Retinal pigment epithelial cell (primary cell): ENCODE data around the gene PDE11A.

Source experiments
- DNase-seq: peaks from one replicate; pipeline ENCODE4 v3.0.0-alpha.2; 2010; ENCODE audit warnings: low read depth
- H3K4me3 ChIP-seq: 2 replicates; pipeline ENCODE4 v1.5.1; 2011; ENCODE audit warnings: mild to moderate bottlenecking, low read length, control low read depth, moderate library complexity
- TF ChIP-seq, protein P1 (sequence below): conservative IDR thresholded peaks from 2 replicates; pipeline ENCODE4 v1.5.1; 2011; ENCODE audit warnings: low read depth, low read length, control low read depth, inconsistent platforms

The PDE11A gene

DNA sequence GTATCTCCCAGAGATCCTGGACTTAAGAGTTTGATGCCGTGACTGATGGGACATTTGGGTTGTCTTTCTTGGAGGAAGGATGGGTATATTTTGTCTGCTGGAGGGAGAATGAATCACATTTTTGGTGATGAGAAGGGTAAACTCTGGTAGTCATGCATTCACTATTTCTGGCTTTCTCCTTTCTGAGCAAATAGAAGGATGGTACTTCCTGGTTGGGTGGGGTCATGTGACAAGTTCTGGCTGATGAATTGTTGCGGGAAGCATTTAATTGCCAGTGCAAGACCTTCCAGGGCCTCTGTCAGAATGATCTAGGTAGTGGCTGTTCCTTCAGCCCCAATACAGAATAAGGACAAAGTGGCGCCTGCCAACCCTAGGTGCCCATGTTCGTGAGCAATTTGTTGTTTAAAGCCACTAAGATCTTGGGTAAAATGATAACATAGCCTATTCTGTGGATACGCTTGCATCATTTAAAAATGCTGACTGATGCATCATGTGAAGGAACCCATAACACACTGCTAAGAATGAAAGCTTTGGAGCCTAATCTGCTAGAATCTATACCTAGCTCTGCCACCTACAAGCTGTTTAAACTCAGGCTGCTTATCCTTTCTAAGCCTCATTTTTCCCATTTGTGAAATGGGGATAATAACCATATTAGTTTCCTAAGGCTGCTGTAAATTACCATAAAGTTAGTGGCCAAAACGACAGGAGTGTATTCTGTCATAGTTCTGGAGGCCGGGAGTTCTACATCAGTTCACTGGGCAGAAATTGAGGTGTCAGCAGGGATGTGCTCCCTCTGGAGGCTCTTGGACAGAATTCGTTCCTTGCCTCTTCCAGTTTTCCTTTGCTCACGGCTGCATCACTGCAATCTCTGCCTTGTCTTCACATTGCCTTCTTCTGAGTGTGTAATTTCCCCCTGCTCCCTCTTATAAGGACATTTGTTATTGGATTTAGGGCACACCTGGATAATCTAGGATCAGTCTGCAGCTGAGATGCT is 398.7 kb downstream of the PDE11A start:
- DNase-seq = no peak

DNA sequence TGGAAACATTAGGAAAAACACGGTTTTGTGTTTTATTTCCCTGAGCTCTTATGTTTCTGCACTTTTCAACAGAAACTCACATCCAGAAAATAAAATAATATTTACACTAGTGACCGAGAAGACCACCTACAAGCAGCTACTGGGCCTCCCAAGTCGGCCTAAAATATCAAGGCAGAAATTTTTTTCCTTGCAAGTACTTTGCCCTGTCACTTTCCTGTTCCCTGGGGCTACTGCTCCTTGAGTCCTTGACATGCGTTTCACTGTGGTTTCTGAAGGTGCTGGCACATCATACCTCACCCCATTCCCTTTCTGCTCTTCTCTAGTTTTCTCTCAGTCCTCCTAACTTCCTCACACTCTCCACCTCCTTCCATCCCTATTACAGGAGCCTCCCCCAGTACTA is 400.9 kb downstream of the PDE11A start:
- no peak for DNase-seq
- TF ChIP-seq, protein P1, sequence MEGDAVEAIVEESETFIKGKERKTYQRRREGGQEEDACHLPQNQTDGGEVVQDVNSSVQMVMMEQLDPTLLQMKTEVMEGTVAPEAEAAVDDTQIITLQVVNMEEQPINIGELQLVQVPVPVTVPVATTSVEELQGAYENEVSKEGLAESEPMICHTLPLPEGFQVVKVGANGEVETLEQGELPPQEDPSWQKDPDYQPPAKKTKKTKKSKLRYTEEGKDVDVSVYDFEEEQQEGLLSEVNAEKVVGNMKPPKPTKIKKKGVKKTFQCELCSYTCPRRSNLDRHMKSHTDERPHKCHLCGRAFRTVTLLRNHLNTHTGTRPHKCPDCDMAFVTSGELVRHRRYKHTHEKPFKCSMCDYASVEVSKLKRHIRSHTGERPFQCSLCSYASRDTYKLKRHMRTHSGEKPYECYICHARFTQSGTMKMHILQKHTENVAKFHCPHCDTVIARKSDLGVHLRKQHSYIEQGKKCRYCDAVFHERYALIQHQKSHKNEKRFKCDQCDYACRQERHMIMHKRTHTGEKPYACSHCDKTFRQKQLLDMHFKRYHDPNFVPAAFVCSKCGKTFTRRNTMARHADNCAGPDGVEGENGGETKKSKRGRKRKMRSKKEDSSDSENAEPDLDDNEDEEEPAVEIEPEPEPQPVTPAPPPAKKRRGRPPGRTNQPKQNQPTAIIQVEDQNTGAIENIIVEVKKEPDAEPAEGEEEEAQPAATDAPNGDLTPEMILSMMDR = no peak
- no peak overlapping the region for H3K4me3 ChIP-seq

More for the DNA sequence above, 398.7 kb downstream of the PDE11A start:
- H3K4me3 ChIP-seq = no peak overlapping the region
- TF ChIP-seq, protein P1 = peak; percentile 21

DNA sequence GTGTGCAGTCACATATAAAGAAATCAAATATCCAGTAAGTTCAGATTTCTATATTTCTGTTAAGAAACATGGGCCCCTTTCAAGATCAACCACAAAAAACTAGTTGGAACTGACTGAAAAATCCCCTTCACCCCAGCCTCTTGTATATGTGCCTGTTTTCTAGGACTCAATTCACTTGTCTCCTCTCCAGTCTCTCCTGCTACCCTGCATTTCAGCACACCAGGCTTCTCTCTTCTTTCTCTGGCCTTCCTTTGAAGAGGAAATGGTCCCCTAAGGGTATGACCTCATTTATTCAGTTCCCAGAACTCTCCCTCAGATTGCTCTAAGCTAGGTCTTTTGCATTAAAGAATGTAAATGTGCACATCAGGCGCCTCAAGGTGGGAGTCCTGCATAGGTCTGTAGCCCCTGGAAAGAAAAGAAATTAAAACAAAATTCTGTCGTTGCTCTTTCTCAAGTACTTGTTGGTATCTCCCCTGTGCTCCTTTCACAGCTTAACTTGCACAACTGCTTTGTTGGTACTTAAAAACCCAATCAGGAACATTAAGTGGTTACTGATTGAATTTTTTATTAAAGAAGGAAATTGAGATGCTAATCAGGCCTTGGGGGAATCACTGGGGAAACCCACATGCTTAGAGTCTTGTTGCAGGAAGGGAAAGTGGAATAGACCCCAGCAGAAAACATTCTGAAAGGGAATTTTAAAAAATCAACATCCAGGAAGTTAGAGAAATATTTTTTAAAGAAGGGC is 401.6 kb downstream of the PDE11A start:
- TF ChIP-seq, protein P1 = no peak
- H3K4me3 ChIP-seq = no peak overlapping the region
- DNase-seq = no peak

DNA sequence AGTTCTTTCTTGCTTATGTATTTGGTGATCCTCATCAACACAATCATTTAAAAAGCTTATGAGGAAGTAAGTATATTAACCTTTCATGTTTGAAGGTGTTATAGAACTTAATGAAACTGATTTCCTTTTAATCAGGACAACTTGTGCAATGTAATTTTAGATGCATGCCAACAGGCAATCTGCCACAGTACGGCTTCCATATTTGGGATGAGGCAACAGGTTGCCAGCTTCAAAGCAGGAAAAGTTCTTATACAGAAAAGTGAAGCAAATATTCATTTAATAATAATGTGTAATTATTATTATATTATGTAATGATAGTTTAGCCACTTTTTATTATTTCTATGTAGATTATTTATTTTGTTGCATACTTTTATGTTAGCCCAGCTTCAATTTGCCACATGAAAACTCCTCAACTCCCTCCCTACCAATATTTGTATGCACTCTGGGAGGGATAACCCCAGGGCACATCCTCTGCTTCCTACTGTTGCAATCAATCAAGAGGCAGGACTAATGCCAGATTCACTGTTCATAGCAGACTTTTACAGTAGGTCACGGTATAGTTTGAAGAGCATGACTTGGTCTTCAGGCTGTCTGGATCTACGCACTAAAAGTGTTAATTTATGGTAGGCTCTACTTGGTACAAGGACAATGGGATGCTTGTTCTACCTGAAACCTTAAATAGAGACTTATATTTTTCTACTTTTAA is 402.8 kb downstream of the PDE11A start:
- TF ChIP-seq, protein P1 = no peak
- no peak overlapping the region for H3K4me3 ChIP-seq
- DNase-seq = no peak

DNA sequence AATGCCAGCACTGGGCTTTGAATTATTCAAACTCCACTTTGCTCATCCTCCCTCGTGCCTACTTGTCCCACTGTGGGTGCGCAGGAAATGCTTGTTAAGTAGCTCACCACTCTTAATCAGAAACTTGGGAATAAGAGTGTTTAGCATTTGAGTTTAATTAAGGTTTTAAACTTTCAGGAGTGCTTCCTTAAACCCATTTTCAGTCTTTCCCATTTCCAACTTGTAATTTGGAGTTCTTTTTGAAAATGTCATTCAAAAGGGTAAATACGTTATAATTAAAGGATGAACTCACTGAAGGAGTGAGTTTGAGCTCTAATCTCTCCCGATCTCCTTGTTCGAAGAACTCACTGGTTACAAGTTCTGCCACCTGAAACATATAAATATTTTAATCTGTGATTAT is 403.4 kb downstream of the PDE11A start:
- no peak for DNase-seq
- TF ChIP-seq, protein P1 = no peak
- no peak overlapping the region for H3K4me3 ChIP-seq

DNA sequence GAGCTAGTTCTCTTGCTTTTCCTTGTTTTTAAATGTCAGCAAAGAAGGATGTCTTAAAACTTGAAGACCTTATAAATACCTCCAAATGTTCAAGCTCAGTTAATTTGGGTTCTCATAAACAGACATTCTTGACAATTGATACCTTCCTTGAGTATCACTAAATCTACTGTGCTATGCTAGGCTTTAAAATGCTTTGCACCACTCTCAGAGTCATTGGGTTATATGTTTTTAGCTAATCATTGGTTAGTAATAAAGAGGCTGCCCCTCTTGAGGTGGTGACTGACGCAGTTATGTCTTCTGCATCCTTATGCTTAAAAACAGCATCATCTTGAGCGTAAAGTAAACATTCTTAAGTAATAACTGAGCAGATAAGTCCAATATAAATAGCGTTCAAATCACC is 404.0 kb downstream of the PDE11A start:
- TF ChIP-seq, protein P1 = no peak
- DNase-seq = no peak
- H3K4me3 ChIP-seq = no peak overlapping the region
